ENCODE data around the gene YBEY.
A peak's percentile ranks its signal among the peaks of the same experiment; 100 is the strongest.
"Not testable (repeated sequence)": the region's sequence is repeated elsewhere in the genome, so short reads cannot be mapped to it uniquely, and the experiment has no call there.

Gene YBEY

DNA sequence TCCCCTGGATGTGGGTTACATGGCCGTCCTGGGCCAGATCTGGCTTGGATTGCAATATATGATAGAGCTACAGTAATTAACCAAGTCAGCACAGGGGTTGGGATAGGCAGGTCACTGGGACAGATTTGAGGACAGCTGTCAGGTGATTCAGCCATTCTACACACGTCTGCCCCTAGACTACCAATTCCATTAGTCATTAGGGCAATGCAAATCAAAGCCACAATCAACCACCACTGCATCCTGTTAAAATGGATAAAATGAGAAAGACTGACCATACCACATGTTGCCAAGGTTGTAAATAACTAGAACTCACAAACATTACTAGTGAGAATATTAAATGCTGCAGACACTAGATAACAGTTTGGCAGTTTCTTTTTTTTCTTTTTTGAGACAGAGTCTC, 21.5 kb downstream of the YBEY start:
- DNase-seq = no peak

DNA sequence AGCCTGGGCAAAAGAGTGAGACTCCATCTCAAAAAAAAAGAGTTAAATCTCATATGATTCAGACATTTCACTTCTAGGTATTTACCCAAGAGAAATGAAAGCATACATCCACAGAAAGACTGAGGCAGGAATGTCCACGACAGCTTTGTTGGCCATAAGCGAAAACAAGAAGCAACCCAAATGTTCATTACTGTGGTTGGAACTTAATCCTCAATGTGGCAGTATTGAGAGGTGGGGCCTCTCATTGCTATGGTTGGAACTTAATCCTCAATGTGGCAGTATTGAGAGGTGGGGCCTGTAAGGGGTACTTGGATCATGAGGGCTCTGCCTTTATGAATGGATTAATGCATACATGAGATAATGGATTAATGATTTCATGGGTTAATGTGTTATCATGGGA, 22.3 kb downstream of the YBEY start:
- DNase-seq = no peak

DNA sequence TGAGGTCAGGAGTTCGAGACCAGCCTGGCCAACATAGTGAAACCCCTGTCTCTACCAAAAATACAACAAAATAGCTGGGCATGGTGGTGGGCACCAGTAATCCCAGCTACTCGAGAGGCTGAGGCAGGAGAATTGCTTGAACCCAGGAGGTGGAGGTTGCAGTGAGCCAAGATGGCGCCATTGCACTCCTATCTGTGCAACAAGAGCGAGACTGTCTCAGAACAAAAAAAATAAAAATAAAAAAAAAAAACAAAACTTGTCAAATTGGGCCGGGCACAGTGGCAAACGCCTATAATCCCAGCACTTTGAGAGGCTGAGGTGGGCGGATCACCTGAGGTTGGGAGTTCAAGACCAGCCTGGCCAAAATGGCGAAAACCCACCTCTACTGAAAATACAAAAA, 24.1 kb downstream of the YBEY start:
- DNase-seq = not testable (repeated sequence)

DNA sequence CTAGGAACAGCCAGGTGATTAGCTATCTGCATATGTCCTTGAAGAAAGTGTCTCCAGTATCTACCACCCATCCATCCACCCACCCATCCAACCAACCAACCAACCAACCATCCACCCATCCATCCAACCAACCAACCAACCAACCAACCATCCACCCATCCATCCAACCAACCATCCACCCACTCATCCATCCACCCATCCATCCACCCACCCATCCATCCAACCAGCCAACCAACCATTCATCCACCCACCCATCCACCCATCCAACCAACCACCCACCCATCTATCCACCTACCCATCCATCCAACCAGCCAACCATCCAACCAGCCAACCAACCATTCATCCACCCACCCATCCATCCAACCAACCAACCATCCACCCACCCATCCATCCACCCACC, 25.4 kb downstream of the YBEY start:
- no peak for DNase-seq

DNA sequence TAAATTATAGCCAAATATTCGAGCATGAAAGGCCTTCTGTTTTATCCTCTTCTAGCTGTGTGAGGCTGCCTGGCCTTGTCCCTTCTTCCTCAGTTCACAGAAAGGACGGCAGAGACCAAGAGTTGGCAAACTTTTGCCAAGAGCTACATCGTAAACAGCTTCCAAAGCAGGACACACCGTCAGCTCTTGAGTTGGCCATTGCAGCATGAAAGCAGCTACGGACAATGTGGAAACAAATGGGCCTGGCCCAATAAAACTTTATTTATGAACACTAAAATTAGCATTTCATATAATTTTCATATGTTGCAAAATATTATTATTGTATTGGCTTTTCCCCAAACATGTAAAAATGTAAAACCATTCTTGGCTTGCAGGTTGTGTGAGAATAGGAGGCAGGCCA, 26.8 kb downstream of the YBEY start:
- no peak for DNase-seq

DNA sequence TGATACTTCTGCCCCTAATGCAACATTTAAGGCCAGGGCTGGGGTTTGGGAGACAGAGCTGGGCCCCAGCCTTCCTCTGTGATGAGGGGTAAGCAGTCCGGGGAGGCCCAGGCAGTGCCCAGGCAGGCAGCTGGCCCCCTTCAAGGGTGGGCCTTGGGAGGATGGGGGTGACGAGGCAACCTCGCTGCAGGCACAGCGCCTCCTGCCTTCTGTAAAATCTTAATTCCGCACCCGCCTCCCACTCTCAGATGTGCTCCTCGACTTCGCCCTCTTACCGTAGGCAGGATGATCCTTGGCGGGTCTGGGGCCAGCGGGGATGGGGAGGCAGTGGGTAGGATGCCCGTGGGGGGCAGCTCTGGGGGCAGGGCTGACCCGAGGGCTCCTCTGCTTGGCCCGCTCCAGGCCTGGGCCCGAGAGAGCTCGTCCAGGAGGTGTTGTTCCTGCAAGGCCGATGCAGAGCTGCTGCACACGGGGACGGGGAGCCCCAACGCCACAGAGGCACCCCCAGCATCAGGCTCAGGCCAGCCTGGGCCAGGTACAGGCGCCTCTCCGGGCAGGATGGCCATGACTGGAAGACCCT, 28.4 kb downstream of the YBEY start:
- no peak for DNase-seq

DNA sequence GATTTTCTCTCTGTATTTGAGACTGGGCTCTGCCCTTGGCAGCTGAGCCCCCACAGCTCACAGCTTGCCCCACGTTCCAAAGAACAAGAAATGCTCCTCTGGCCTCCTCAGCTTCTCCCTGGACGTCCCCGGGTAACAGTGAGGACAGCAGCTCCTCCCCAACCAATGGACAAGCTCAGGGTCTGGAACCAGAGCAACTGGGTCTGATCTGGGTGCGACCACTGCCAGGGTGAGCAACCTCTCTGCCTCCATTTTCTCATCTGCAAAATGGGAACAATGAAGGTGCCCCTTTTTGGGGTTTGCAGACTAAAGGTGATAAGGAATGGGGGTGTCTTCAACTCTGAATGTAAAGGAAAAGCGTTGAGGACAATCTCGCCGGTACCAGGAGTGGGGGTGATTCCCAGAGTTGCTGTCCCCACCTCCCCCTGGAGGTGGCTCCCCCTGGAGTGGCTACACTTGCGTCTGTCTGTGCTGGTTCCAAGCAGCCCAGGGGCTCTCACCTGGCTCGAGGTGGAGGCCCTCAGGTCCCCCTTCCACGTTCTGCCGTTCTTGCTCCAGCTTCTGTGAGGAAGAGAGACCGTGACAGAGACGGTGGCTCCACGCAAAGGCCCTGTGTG, 30.7 kb downstream of the YBEY start:
- DNase-seq = no peak

DNA sequence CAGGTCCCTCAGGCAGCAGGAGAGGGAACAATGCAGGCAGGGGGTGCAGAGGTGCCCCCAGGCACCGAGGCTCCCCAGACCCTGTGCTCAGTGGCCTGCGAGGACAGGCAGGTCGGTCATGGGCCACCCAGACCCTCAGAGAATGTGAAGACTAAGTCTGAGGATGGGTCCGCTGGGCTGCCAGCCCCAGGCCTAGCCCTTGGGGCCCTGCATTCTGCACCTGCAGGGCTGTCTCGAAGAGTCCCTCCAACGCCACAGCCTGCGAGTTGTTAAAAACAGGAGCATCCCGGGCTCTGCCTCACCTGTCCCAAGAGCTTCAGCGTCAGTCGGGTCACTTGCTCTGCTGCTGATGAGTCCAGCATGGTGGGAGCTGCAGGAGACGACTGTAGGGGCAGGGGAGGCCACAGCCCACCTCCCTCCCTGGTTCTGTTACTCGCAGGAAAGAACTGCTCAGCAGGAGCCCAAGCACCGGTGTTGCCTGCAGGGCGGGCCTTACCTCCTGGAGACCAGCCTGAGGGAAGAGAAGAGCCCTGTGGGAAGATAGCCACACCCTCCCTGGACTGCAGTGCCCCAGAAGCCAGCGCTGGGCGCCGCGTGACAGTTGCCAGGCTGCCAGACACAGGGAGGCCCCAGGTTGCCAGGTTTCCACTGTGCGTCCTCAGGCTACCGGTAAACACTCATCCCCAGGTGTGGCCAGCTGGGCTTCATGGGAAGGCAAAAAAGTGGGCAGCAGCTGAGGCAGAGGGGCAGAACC, 31.7 kb downstream of the YBEY start:
- DNase-seq = no peak

DNA sequence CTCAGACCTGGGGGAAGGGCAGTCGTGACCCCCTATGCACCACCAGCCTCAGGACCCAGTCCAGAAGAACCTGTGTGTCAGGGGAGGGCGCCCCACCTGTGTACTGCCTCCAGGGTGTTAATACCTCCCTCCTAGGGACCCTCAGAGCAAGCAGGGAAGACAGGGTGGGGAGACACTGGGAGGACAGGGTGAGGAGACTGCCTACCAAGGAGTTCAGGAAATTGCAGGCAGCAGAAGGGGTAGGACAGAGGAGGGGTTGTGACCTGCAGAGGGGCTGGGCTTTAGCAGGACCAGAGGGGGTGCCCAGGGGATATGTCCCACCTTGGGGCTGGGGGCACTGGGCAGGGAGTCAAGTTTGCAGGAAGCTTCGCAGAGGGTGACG, 32.3 kb downstream of the YBEY start:
- DNase-seq = no peak

DNA sequence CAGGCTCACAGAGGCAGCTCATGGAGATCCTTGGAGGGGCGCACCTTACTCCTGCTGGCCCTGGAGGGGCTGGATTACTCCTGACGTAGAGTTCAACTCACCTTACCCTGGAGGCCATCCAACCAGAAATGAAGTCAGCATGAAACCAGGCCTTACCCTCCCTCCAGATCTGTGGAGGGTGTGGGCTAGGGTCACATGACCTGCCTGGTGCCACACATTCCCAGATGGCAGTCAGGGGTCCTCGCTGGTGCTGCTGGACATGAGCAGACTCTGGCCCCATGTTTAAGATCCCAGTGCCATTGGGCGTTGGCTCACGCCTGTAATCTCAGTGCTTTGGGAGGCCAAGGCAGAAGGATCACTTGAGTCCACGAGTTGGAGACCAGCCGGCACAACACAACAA, 33.0 kb downstream of the YBEY start:
- DNase-seq = no peak

DNA sequence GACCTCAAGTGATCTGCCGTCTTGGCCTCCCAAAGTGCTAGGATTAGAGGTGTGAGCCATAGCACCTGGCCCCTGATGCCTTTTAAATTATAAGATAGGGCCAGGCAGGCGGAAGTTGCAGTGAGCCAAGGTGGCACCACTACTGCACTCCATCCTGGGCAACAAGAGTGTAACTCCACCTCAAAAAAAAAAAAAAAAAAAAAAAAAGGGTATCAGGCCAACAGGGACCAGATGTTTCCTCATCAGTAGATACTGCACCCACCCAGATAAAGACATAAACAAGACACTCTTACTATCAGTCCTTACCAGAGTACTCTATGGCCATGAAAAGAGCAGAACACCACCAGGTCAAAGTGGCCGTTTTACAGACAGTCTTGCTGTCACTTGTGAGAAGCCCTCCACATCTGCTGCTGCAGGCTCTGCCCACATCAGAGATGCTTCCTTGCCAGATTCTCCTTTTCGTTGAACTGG, 34.2 kb downstream of the YBEY start:
- no peak for DNase-seq

DNA sequence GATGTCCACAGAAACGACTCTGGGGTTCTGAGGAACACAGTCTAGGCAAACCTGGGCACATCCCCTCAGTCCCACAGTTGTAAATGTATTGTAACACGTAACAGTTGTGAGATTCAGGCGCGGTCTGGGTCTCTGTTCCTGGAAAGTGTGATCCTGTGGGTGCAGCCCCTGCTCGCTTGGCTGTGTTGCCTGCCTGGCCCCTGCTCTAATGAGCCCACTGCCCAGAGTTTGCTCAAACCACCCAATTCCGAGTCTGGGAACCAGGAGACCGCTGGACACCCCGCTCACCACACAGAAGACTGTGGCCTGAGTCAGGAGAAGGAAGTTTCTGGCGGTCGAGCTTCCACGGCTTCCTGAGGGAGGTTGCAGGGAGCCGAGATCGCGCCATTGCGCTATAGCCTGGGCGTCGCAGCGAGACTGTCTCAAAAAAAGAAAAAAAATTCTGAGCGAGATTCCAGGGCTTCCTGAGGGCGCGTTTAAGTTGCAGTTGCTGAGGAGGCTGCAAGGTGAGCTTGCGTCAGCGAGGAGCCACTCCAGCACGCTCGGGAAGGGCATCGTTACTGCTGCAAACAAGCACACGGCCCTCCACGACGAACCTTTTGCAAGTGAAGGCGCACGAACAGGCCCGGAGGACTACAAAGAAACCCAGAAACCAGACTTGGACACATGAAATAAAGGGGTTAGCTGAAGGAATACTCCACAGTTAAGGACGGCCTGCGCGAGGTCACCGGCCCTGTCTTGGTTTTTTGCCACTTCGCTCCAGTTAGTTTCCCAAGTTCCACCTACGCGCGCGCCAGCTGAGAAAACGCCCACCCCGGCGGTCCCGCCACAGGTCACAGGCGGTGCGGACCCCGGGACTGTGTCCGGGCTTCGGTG, 36.4 kb downstream of the YBEY start:
- no peak for DNase-seq

DNA sequence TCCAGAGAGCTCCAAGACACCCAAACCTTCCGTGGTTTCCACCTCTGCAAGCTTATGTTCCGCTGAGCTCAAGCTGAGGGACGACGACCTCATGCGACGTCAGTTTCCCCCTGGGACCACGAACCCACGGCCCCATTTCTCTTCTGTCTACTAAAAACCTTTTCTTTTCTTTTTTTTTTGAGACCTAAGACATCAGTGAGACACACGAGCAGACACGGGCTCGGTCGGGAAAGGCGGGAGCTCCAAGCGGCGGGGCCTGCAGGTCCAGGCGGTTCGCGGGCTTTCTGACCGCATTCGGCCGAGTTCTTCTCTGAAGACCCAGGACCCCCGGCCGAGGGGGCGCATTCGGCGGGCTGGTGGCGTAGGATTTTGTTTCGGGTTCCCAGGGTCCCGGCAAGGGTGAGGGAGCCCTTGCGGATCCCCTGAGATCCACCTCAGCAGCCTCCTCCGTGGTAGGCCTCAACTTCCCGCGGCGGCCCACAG, 37.1 kb downstream of the YBEY start:
- DNase-seq = peak; percentile 14

DNA sequence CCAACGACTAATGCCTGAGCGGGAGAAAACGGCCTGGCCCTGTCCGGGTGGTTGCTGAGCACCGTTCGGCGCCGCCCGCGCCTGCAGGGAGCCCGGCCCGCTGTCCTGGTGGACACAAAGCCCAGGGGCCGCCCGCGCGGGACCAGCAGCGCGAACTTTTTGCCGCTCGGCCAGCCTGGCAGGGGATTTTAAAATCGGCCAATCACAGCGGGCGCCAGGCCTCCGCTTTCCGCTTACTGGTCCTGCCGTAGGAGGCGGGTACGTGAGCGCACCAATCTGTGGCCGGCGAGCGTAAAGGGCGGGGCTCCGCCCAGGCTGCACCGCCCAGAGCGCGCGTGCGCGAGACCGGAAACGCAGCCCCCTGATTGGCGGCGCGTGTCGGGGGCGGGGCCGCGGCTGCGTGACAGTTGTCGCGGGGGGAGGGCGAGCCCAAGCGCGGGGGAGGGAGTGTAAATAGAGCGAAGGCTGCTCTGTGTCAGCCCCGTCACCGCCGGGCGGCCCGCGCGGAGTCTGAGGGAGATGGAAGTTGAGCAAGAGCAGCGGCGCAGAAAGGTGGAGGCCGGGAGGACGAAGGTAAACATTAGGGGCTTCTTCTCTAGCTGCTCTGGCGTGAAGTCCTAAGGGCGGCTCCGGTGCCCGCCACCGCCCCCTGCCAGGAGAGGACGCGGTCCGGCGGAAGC, 37.7 kb downstream of the YBEY start, which contains the start of the genes C21orf58 and PCNT:
C21orf58 (minus strand) TSS at position 161 of the 680 bp plus-strand sequence. CDS start 1,132 bp downstream, outside the sequence.
PCNT (plus strand) TSS at position 447 of the 680 bp plus-strand sequence; CDS start at position 520, 73 bp downstream.
- DNase-seq = peak; percentile 98

DNA sequence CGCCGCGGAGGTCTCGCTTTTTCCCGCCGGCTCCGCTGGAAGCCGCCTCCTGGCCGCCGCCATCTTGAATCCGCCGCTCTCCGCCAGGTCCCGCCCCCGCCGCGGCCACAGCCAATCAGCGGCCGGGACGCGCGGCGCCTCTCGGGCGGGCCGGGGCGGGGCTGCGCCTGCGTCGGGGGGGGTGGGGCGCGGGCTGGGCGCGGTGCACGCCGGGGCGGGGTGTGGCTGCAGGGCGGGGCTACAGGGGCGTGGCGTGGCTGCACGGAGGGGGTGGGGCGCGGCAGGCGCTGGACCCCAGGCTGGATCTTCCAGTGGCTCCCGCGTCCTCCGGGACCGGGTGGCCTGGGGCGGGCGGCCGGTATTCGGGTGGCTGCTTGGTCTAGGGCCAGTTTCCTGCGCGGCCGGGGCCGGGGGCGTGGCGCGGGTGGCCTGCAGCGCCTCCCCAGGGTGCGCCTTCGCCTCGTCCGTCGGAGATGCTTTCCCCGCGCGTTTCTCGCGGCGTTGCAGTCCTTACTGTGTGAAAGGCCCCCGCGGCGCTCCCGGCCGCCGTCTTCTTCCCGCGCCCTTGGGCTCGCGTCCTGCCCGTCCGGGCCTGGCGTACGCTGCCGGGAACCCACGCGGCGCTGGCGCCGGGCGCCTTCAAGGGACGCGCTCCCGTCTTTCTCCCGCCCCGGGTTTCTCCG, 38.4 kb downstream of the YBEY start:
- peak; percentile 87 for DNase-seq

DNA sequence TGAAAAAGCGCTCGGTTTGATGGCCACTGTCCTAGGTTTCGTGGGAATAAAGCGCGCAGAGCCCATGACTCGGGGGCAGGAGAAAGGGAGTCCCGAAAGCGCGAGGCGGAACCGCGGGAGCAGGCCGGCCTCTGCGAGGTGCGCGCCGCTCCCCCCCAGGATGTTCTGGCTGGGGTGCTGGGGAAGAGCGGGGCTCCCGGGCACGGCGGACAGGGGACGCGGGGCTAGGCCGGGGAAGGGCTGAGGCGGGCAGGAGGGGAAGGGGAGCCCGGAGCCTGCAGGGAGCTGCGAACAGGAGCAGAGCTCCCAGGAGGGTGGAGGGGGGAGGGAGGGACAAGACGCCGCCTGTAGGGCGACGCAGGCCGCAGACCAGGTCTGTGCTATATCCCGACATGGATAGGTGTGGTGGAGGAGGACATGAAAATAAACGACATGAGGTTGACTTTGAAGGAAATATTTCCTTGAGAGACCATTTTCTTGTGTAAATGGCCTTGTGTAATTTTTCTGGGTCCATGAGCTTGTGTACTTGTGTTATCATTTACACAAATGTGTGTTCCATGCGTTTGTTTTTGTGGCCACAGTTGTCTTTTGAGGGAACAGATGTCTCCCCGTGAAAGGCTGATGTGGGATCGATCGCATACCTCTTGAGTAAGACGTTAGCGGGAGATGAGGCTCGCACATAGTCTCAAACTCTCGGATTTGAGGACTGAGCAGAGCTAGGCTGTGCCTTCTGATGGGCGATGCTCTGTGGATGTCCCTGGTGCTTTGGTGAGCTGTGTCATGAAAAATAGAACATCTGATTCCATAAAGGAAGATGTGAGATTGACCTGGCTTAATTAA, 39.2 kb downstream of the YBEY start:
- DNase-seq = peak; percentile 42

DNA sequence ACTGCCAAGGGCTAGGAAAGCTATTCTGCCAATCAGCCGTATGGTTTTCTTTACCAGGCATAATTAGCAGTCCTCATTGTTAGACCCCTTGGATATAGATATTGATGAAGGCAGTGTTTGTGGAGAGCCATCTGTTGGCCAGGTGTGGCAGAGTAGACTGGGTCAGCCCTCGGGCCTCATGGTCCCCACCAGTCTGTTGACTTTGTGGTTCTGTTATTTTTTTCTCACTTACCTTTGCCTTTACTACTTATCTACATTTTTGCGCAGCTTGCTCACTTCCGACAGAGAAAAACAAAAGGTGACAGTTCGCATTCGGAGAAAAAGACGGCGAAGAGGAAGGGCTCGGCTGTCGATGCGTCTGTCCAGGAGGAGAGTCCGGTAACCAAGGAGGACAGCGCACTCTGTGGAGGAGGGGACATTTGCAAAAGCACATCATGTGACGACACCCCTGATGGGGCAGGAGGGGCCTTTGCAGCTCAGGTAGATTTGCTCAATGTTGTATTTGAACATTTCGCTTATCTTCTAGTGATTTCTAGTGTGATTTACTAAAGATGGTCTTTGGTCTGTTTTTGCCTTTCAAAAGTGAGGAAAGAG, 40.1 kb downstream of the YBEY start:
- DNase-seq = no peak

DNA sequence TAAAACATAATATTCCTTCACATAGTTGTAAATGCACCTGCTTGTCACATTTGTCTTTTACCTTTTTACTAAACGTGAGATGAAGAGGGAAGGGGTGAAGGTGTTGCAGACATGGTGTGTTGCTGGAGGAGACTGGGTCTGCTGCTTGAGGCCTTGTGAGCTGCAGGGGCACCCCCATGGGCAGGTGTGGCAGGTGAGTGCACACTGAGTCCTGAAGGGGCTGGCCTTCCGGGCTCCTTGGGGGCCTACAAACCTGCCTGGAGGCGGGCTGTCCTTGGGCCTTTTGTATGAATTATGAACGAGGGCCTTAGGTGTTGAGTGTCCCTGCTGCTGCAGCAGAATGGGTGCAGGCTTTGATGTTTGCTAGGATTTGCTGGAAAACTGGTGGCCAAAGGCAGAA, 41.6 kb downstream of the YBEY start:
- DNase-seq = no peak

DNA sequence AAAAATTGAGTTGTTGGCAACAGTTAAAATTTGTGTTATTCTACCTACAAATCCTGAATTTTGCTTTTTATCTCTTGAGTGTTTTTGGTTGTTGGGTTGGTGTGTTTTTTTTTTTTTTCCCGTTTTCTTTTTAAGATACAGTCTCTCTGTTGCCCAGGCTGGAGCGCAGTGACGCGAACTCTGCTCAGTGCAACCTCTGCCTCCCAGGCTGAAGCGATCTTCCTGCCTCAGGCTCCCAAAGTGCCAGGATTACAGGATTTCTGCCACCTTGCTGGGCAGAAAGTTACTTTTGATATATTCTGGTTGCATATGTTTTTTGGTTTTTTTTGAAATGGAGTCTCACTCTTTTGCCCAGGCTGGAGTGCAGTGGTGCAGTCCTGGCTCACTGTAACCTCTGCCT, 42.0 kb downstream of the YBEY start:
- DNase-seq = no peak

DNA sequence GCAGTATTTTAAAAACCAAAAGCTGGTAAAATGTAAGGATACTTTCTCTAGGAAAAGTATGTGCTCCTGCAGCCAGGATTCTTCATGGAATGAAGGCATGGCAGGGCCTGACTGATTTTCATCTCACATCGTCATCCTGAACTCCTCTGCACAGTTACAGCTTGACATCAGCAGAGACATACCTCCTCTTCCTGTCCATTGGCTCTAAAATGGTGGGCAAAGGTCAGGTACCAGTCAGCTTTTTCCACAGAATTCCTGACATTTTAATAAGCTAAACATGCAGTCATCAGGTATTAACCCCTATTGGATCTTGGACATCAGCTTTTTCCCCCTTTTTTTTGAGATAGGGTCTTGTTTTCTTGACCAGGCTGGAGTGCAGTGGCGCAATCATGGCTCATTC, 43.7 kb downstream of the YBEY start:
- no peak for DNase-seq
